SK-N-SH treated with all-trans-retinoic acid at 6 μM for 48 hours (cell line): ENCODE data around the gene PDGFD.

ENCODE experiments used
- ATAC-seq: fragments of 200-7000 bp; cut with Tn5 transposase; 3 replicates; pipeline ENCODE4 v1.9.1; 2020; ENCODE audit warnings: mild to moderate bottlenecking, moderate library complexity
- ARNTL ChIP-seq: fragments of 450-650 bp; formaldehyde crosslinking; IDR thresholded peaks from 2 replicates; pipeline ENCODE4 v1.5.0; 2020; ENCODE audit warnings: low read depth, mild to moderate bottlenecking, moderate library complexity, borderline replicate concordance
- BACH2 ChIP-seq: fragments of 250-450 bp; sonication (Bioruptor Pico); IDR thresholded peaks from 2 replicates; pipeline ENCODE4 v1.9.0; 2021; ENCODE audit warnings: mild to moderate bottlenecking, borderline replicate concordance
- CREB5 ChIP-seq: fragments of 250-450 bp; sonication (Bioruptor Pico); IDR thresholded peaks from 2 replicates; pipeline ENCODE4 v1.5.1; 2020; ENCODE audit warnings: low read depth, mild to moderate bottlenecking, moderate library complexity
- CSDC2 ChIP-seq: fragments of 250-450 bp; sonication (Bioruptor Pico); IDR thresholded peaks from 2 replicates; pipeline ENCODE4 v1.5.0; 2020; ENCODE audit warnings: mild to moderate bottlenecking, moderate library complexity
- CSRNP3 ChIP-seq: fragments of 250-450 bp; sonication (Bioruptor Pico); IDR thresholded peaks from 2 replicates; pipeline ENCODE4 v1.5.1; 2021; ENCODE audit warnings: mild to moderate bottlenecking, moderate library complexity
- ESRRG ChIP-seq: fragments of 250-450 bp; sonication (Bioruptor Pico); IDR thresholded peaks from 2 replicates; pipeline ENCODE4 v1.6.1; 2021; ENCODE audit warnings: mild to moderate bottlenecking
- GLIS3 ChIP-seq: fragments of 250-450 bp; sonication (Bioruptor Pico); IDR thresholded peaks from 2 replicates; pipeline ENCODE4 v1.5.0; 2020; ENCODE audit warnings: mild to moderate bottlenecking, moderate library complexity
- ISL1 ChIP-seq: fragments of 250-450 bp; sonication (Bioruptor Pico); IDR thresholded peaks from 2 replicates; pipeline ENCODE4 v2.1.2; 2022; ENCODE audit warnings: mild to moderate bottlenecking, moderate library complexity
- OSR1 ChIP-seq: fragments of 250-450 bp; sonication (Bioruptor Pico); IDR thresholded peaks from 2 replicates; pipeline ENCODE4 v1.8.0; 2022; ENCODE audit warnings: moderate library complexity, mild to moderate bottlenecking, inconsistent platforms
- PATZ1 ChIP-seq: fragments of 250-450 bp; sonication (Bioruptor Pico); IDR thresholded peaks from 2 replicates; pipeline ENCODE4 v1.8.0; 2020; ENCODE audit warnings: mild to moderate bottlenecking, moderate library complexity, borderline replicate concordance
- POU6F1 ChIP-seq: fragments of 250-450 bp; sonication (Bioruptor Pico); IDR thresholded peaks from 2 replicates; pipeline ENCODE4 v1.8.0; 2021; ENCODE audit warnings: low read depth, mild to moderate bottlenecking, moderate library complexity, borderline replicate concordance
- PPARA ChIP-seq: fragments of 250-450 bp; sonication (Bioruptor Pico); IDR thresholded peaks from 2 replicates; pipeline ENCODE4 v1.5.0; 2020; ENCODE audit warnings: mild to moderate bottlenecking, borderline replicate concordance
- RARB ChIP-seq: fragments of 250-450 bp; sonication (Bioruptor Pico); IDR thresholded peaks from 2 replicates; pipeline ENCODE4 v1.8.0; 2021; ENCODE audit warnings: mild to moderate bottlenecking, moderate library complexity
- SNAI2 ChIP-seq: fragments of 250-450 bp; sonication (Bioruptor Pico); IDR thresholded peaks from 2 replicates; pipeline ENCODE4 v1.5.0; 2020; ENCODE audit warnings: mild to moderate bottlenecking, moderate library complexity
- TCF4 ChIP-seq: fragments of 250-450 bp; sonication (Bioruptor Pico); IDR thresholded peaks from 2 replicates; pipeline ENCODE4 v1.8.0; 2021; ENCODE audit warnings: mild to moderate bottlenecking, moderate library complexity, borderline replicate concordance
- TOX ChIP-seq: fragments of 250-450 bp; sonication (Bioruptor Pico); IDR thresholded peaks from 2 replicates; pipeline ENCODE4 v1.8.0; 2021; ENCODE audit warnings: mild to moderate bottlenecking, moderate library complexity, borderline replicate concordance
- TSHZ2 ChIP-seq: fragments of 250-450 bp; sonication (Bioruptor Pico); IDR thresholded peaks from 2 replicates; pipeline ENCODE4 v1.5.0; 2020; ENCODE audit warnings: mild to moderate bottlenecking, moderate library complexity
- ZFP30 ChIP-seq: fragments of 450-650 bp; formaldehyde crosslinking; IDR thresholded peaks from 2 replicates; pipeline ENCODE4 v1.5.0; 2022; ENCODE audit warnings: mild to moderate bottlenecking, moderate library complexity
- ZNF565 ChIP-seq: fragments of 450-650 bp; formaldehyde crosslinking; conservative IDR thresholded peaks from 2 replicates; pipeline ENCODE4 v1.5.0; 2020; ENCODE audit warnings: low read depth, mild to moderate bottlenecking, moderate library complexity
- ZNF70 ChIP-seq: fragments of 450-650 bp; formaldehyde crosslinking; IDR thresholded peaks from 2 replicates; pipeline ENCODE4 v1.5.0; 2020; ENCODE audit warnings: mild to moderate bottlenecking, moderate library complexity
- ZNF8 ChIP-seq: fragments of 450-650 bp; formaldehyde crosslinking; IDR thresholded peaks from 2 replicates; pipeline ENCODE4 v1.5.0; 2020; ENCODE audit warnings: mild to moderate bottlenecking, moderate library complexity

The PDGFD gene

GRCh38 chr11:103994518-103994917 lies 169.4 kb downstream of the PDGFD start:
- no peak for TF ChIP-seq OSR1
- no peak for TF ChIP-seq ZFP30 (CRISPR knock-in tag)
- no peak for TF ChIP-seq CREB5 (CRISPR knock-in tag)
- no peak for TF ChIP-seq ISL1 (CRISPR knock-in tag)
- no peak for TF ChIP-seq POU6F1 (CRISPR knock-in tag)
- no peak for TF ChIP-seq GLIS3 (CRISPR knock-in tag)
- TF ChIP-seq CSDC2: no peak
- no peak for TF ChIP-seq ARNTL (CRISPR knock-in tag)
- no peak for TF ChIP-seq TCF4 (CRISPR knock-in tag)
- TF ChIP-seq TOX (CRISPR knock-in tag): no peak
- no peak for ATAC-seq

GRCh38 chr11:103994094-103994493 lies 169.9 kb downstream of the PDGFD start:
- TF ChIP-seq RARB: no peak
- TF ChIP-seq, all 23 proteins: peak for 0
- no peak; the same call in 1 of the 3 replicates for ATAC-seq

GRCh38 chr11:103993507-103993906 lies 170.4 kb downstream of the PDGFD start:
- TF ChIP-seq ESRRG: no peak
- no peak for TF ChIP-seq TOX (CRISPR knock-in tag)
- TF ChIP-seq TSHZ2: no peak
- TF ChIP-seq ZNF70: no peak
- no peak for TF ChIP-seq CREB5 (CRISPR knock-in tag)
- TF ChIP-seq ZFP30 (CRISPR knock-in tag): no peak
- TF ChIP-seq ZNF8: no peak
- TF ChIP-seq GLIS3 (CRISPR knock-in tag): no peak
- TF ChIP-seq PATZ1 (CRISPR knock-in tag): no peak
- TF ChIP-seq ZNF565 (CRISPR knock-in tag): no peak
- no peak for TF ChIP-seq SNAI2 (CRISPR knock-in tag)
- no peak for TF ChIP-seq CSRNP3 (CRISPR knock-in tag)
- TF ChIP-seq BACH2 (CRISPR knock-in tag): no peak
- TF ChIP-seq CSDC2: no peak
- no peak for TF ChIP-seq PPARA
- ATAC-seq: no peak; the same call in 1 of the 3 replicates
